Measurements from ENCODE around the gene SMC1A.

DNA sequence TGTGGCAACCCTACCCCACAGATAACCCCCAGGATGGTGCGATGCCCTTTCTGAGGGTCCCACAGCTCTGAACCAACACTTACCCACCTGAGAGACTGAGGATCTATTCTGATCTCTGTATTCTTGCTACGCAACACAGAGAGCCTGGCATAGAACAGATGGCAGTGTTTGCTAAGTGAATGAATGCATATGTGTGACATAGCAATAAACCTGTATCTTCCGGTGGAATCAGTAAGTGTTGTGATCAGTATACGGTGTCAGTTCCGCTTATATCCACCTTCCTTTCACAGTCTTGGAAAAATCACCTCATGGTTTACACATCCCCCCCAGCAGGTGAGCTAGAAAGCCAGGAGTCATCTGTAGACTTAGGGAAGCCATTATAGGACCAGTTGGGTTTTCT lies 17.6 kb upstream of the SMC1A start:
- TF ChIP-seq, protein P1, sequence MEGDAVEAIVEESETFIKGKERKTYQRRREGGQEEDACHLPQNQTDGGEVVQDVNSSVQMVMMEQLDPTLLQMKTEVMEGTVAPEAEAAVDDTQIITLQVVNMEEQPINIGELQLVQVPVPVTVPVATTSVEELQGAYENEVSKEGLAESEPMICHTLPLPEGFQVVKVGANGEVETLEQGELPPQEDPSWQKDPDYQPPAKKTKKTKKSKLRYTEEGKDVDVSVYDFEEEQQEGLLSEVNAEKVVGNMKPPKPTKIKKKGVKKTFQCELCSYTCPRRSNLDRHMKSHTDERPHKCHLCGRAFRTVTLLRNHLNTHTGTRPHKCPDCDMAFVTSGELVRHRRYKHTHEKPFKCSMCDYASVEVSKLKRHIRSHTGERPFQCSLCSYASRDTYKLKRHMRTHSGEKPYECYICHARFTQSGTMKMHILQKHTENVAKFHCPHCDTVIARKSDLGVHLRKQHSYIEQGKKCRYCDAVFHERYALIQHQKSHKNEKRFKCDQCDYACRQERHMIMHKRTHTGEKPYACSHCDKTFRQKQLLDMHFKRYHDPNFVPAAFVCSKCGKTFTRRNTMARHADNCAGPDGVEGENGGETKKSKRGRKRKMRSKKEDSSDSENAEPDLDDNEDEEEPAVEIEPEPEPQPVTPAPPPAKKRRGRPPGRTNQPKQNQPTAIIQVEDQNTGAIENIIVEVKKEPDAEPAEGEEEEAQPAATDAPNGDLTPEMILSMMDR (conservative IDR thresholded peaks at IDR 0.05; ENCODE audit: low read length), result no peak
- TF ChIP-seq EZH2phosphoT487 (IDR thresholded peaks at IDR 0.05; ENCODE audit: borderline replicate concordance), result no peak

Measured in Loucy (cell line).